HG02973 (cell line): ENCODE measurements around the gene ST8SIA4.

Experiments used
- ATAC-seq: cut with Tn5 transposase; IDR thresholded peaks from one replicate; pipeline ENCODE4 v1.9.1; 2021; ENCODE audit warnings: moderate library complexity; ENCODE audit not compliant: unreplicated experiment

The ST8SIA4 gene, protein sequence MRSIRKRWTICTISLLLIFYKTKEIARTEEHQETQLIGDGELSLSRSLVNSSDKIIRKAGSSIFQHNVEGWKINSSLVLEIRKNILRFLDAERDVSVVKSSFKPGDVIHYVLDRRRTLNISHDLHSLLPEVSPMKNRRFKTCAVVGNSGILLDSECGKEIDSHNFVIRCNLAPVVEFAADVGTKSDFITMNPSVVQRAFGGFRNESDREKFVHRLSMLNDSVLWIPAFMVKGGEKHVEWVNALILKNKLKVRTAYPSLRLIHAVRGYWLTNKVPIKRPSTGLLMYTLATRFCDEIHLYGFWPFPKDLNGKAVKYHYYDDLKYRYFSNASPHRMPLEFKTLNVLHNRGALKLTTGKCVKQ

DNA sequence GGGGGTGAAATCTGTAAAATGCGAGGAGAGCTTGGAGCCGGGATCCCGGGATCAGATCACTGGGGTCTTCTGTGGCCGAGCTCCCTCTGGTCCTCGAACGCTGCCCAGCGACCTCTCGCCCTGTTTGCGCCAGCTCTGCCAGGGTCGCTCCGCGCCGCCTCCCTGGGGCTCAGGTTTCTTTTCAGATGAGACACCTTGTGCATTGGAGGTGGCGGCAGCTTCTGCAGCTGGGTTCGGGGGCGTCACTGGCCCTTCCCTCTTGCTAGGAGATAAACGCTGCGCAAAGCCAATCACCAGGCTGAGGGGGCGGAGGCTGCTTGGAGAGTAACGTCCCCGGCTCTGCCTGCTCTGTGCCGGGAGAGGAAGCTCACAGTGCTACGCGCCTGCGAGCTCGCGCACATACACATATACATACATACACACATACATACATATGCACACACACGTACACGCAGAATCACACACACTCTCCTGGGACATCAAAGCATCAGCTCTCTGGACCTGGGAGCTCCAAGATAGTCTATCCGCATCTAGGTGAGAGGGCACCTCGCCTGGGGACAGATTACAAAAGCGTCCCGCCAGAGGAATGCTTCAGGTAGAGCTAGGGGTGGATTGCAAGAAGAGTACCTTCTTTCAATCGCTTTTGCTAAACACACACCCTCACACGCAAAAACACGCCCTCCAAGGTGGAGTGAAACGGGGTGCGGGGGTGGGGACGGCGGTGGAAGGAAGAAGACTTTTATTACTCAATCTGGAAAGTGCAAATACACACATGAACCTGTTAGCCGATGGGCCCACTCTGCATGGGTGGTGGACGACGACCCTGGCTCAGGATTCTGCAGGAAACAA is at the start of gene ST8SIA4:
TSS of gene ST8SIA4 (minus strand) at position 244 of the 849 bp plus-strand sequence. CDS start 327 bp downstream, outside the sequence.
- peak; percentile 67 for ATAC-seq

DNA sequence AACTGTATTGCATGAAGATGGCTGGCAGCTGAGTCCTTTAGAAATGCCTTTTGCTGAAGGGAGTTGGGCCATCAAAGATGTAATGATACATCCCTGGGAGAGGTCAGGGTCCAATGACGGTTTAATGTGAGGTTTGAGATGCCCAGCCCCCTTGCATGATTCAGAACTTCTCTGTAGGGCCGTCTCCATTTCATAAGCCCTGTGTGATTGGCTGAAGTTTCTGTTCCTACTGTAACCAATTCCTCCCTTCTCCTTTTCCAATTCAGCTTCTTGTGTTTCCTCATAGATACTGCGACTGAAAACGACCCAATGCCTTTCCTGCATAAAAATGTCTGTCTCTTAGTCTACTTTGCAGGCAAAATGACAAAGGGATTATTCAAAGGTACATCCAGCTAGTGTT is 47.9 kb upstream of the ST8SIA4 start:
- no peak for ATAC-seq

DNA sequence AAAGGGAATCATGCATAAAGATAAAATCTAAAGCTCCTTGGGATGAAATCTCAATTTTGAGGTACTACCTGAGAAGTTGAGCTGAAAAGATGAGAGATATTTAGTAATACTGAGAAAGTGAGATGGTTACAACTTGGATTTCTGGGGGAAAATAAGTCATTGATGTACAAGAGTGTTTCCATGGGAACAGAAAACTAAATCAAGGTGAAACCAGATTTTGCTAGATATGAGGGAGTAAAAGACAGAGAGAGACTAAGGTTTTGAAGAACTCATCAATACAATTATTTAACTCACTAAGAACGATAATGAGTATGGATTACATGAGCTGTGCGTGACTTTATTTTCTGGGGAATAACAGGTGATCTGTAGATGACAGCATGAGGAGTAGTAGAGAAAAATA is 10.2 kb upstream of the ST8SIA4 start:
- ATAC-seq = peak; percentile 50

DNA sequence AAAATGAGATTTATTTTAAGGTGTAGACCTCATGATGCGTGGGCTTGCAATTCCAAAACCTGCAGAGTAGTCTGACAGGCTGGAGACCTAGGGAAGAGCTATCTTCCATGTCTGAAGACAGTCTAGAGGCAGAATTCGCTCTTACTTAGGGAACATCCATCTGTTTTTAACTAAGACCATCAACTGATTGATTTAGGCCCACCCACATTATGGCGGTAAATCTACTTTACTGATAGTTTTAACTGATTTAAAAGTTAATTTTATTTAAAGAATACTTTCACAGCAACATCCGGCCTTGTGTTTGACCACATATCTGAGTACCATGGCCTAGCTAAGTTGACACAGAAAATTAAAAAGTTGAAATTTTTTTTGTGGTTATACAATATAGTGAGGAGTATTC is 6.0 kb upstream of the ST8SIA4 start:
- ATAC-seq = no peak

DNA sequence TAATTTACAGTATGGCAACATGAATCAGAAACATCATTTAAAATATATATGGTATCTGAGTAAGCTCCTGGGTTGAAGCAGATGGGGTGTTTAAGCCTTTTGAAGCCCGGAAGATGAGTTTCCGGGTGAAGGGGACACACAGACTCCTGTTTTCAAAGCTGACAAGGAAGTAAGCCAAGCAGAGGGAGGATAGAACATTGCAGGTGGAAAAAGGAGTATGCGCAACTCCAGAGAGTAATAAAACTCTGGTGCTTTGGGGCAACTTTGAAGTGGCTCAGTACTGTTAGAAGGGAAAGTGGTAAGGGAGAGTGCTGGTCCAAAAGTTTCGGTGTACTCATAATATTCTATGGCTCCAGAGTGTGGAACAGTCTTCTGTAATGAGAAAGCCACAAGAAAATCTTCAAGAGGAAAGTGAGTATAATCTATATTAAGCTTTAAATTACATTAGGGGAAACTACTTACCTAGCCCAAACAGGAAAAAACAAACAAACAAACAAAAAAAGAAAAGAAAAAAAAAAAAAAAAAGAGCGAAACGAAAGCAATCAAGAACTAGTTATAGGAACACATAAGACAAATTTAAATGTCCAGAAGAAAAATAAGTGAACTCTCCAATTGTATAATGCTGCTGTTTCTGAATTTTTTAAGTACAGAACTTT is 2.3 kb upstream of the ST8SIA4 start:
- ATAC-seq = no peak

DNA sequence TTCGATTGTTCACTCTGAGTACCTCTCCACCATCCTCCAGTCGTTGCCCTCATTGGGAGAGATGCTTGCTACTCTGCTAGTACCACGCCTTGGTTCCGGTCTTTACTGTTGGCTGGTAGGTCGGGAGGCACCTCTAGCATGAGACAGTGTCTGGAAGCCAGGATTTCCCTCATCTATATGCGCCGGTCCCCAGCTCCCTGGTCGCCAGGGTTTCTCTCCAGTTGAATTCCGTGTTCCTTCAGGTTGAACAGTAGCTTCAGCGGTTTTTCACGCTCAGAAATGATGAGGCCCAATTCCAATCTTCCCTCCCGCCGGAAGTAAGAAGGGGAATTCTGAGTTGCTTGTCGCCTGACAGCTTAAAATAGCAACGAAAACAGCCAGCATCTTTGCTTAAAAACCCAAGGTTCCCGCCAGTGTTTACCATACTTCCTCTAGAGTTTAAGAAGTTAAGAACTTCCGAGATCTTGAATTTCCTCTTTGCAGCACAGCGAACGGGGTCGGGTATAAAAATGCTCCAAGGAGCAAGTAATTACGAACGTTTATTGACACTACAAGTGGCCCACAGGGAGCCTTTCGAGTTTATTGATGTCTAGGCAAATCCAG is 1.3 kb upstream of the ST8SIA4 start:
- no peak for ATAC-seq

DNA sequence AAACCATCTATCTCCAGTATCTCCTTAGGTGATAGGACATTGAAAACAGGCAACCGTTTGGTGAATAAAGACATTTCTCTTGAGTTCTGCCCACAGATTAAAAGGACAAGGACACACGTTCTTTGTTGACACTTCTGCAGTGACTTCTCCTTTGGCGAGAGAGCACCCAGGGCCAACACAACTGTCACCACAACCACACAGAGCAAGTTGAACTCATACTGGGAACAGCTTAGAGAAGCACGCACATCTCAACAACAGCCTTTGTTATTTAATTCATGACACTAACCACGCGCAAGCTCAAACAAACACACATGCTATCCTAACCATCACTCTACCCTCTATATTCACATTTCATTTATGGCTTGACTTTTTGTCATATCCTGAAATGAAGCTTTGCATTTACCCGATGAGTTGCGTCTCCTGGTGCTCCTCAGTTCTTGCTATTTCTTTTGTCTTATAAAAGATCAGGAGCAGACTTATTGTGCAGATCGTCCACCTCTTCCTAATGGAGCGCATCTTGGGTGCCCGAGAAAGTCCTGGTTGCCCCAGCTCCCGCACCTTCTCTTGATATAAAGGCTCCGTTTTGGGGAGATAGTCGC is 543 bp downstream of the ST8SIA4 start:
- ATAC-seq = no peak

DNA sequence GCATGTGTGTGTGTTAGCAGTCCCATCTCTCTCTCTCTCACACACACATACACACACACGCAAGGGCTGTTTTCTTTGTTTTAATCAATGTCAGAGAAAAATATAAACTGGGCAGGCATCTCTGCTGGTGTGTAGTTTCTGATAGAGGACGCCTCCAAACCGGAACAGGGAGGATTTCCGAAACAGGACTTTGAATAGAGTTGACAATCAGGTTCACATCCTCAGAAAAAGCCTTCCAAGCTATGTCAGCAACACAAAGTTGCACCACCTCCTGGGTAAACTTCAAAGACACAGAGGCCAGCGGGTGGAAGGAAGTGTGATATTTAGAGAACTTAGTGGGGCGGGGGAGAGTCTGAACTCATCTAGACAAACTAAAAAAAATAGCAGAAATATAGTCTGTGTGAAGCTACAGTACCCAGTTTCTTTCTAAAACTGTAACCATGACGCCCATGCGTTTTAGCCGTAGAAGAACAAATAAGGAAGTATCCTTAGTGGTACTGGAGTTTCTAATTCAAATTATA is 1.2 kb downstream of the ST8SIA4 start:
- ATAC-seq = no peak

DNA sequence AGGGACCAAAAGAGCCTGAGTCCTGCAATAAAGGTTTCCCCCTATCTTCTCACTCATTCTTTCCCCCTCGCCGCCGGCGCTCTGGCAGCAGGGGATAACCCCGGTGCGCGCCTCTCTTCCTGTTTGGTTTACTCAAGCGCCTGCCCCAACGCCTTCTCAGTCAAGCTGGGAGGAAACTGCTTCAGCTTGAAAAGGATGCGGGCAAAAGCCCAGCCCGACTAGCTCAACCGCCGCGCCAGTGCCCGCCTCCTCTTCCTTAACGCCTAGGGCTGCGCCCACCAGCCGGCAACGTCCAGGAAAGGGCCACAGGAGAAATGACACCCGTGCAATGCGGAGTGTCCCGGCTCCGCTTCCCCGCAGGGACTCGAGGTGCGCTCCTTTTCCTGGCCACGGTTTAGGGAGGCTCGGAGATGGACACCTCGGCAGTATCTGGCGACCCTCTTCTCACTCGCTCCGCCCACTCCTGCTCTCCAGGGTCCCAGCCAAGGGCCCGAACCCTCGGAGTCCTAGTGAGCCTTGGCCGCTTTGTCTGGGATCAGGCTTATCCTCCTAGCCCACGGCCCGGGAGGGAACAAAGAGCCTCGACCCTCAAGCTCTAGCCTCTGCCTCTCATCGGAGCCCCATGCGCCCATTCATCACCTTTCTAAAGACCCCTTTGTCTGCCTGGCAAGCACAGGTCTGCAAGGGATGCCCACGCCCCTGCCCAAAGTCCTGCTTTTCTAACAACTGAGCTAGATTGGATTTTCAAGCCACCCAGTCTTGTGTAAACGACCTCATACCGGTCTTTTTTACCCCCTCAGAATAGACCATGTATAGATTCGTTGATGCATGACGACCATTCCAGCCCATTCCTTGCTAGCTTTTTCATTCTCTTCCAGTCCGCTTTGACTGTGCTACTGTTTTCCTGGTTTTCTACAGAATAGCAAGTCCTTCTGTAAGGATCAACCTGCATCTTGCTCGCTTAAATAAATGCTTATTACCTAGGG is 2.0 kb downstream of the ST8SIA4 start:
- peak; percentile 30 for ATAC-seq

DNA sequence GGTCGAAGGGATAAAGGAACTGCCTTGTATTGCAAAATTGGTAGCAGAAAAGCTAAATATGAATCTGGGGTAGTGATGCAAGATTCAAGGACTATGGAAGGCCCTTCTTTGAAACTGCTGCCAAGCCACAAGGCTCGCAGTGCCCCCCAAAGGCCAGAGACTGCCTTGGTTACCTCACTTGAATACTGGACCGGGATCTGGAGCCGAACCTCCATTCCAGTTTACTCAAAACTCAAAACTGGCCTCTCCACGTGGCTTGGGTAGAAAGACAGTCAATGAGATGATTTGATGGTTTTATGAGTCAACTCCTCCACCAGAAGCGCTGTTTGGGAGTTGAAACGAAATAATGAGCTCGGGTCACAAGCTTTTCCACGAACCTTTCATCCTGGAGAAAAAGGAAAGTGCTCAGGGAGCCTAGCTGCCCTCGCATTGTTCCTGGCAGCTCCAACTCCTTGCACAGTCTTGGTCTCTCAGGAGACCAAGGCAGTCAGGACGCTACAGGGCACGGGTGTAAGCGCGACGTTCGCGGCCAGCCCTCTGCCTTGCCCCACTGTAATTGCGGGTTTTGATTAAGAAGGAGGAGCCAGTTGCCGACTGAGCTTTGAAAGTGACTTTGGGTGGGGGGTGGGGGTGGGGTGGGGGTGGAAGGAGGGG is 2.8 kb downstream of the ST8SIA4 start:
- peak; percentile 12 for ATAC-seq

DNA sequence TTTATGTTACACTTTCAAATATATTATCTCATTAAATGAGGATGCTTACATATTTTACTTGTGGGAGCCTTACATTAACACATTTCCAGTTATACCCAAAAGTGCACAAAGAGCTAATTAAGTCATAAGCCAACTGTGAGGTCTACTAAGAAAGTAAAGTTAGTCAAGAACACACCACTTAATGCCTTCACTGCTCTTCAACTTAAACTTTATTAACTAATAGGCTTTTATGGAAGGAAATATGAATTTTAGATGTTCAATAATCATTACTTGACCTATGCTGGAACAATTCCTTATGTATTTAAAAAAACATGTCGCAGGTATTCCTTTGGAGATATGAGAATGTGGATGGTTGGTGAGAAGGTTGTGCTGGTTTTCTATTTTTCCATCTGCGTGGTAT is 3.4 kb downstream of the ST8SIA4 start:
- ATAC-seq = no peak

DNA sequence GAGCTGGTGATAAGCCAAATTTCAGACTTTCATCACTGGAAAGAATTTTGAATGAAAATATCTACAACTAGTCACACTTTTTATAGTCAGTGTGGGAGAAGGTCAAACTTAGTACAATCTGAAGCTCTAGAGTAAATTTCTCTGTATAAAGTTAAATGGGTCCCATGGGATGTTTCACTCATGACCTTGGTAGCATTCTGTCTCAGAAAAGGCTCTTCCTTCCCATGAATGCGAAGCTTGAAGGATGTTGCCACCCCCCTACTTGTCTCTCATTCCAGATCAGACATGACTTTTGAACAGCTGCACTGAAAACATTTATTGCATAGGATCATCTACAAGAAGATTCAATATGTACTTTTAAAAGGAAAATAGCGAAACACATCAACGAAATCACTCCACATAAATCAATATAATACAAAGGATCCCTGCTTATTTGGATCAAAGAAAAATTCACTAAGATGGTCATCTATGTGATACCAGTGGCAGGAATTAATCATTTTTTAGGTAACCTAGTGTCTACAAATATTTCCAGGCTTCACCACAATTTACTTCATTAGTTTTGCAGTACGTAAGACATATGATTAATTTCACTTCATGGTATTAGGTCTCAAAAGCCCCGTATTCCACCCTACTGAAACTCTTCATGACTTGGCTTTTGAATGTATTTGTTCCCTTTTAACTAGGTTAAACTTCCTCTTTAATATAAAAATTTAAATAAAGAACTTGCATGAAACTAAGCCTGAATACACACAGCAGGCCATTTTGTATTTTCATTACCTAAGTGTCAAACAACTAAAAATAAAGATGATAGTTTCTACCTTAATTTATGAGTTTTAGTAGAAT is 4.4 kb downstream of the ST8SIA4 start:
- no peak for ATAC-seq

DNA sequence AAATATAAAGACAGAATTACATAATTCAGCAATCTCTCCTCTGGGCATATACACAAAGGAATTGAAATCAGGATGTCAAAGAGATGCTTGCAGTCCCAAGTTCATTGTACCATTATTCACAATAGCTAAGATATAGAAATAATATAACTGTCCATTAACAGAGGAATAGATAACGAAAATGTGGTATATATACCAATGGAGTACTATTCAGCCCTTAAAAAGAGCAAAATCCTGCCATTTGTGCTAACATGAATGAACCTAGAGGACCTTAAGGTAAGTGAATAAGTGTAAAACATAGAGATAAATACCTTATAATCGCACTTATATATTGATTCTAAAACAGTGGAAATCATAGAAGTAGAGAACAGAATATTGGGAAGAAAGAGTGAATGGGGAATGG is 7.0 kb downstream of the ST8SIA4 start:
- no peak for ATAC-seq

DNA sequence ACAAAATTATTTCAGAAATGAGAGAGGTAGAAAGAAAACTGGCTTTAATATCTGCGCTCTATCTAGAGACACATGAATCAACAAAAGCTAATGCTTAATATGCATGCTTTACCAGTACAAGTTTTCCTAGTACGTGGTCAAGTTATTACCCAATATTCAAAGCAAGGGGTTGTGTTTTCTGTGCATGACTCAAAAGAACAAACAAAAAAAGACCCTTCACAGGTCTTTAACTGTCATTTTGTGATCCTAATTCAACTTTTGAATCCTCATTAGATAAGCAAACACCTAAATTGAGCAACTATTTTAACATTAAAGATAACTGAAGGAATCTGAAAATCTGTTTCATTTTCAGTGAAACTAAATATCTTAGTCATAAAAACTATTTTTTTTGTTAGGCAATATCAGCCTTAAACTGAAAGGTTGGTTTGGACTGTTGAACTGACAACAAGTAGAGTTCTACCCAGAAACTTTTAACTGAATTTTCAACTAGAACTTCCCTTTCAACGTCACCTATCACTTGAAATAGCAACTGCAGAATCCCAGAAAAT is 12.5 kb downstream of the ST8SIA4 start:
- peak; percentile 75 for ATAC-seq

DNA sequence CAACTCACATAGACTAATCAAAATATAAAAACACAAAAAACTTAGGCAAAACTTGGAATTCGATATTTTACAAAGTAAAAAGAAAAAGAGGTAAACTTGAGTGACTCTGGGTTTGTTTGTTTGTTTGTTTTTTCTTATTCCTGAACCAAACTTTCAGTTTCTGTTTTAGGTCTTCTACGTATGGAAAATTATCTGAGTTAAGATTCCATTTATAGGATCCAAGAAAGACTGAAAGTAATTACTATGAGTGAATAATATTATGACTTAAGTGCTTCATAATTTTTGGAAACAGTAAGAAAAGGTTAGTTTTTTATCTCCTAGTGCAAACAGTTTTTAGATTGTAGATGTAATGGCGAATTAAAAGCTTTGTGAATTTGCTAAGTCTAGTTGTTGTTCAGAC is 13.2 kb downstream of the ST8SIA4 start:
- ATAC-seq = no peak

DNA sequence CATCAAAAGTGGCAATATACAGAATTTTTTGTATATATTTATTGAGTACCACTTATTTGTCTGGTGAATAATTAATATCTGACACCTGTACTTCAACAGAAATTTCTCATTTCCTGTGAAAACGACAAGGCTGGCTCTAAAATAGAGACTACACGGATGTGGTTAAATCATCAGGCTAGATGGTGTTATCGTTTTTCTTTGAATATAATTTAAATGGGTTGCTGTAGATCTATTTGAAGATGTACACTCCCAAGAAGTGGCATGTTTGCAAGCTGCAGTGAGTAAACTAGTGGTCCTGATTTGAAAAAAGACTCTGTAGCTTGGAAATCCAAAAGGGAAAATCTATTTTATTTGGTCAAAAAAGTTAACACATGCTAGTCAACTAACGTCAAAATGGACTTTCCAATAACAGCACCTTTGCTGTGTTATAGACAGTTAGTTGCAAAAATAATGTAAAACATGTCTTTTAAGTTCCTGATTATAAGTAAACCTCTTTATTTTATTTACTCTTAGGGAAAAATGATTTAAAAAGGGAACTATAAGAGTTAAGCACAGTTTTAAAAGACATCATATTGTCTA is 13.8 kb downstream of the ST8SIA4 start:
- peak; percentile 48 for ATAC-seq

DNA sequence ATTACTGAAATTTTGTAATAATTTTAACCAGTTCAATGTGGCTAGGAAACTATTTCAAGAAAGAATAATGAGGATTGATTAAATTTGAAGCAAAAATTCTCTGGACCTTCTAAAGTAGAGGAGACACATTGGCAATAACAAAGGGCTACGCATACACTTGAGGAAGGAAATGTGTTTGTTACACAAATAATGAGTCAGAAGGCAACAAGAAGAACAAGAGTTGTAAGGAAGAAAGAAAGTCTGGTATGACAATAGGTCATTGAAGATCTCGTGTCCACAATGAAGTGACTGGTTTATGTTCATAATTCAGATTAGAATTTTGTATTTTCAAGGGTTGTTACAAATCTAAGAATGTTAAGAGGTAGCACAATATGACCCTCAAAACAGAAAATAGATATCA is 25.8 kb downstream of the ST8SIA4 start:
- no peak for ATAC-seq
